ENCODE results near the gene LRFN2. TPM values are rescaled to one million over a fixed set of nuclear protein-coding genes. Genes with fewer than 3 reads are reported as not detected.

Gene LRFN2
- total and polyA plus RNA-seq, 11 donors = not detected

- TF ChIP-seq CTCF (IDR thresholded peaks at IDR 0.05) (no peak), POLR2A (IDR thresholded peaks at IDR 0.05) (no peak)
- WGBS, 4 donors = 78 to 87% (median 81%) methylated on average over 9 of the region's 9 CpGs
Observed at GRCh38 chr6:40489798-40490197, 97.4 kb downstream of the LRFN2 start.

GRCh38 chr6:40486576-40486975, 100.6 kb downstream of the LRFN2 start:
- no peaks in the 10 kb centered on the region for H3K9me3 ChIP-seq
- DNase-seq = no peak
- WGBS, 4 donors = 67 to 74% (median 69%) methylated on average over 4 of the region's 4 CpGs
- intact Hi-C loops (cut with DNase I) = no loop called here
- H3K4me1 ChIP-seq = no peaks in the 10 kb centered on the region
- peaks cover 0 to 33% (median 6%) of the 10 kb centered on the region in 9 donors for H3K27me3 ChIP-seq
- no peak for TF ChIP-seq CTCF (IDR thresholded peaks at IDR 0.05)
- no peak for TF ChIP-seq POLR2A (IDR thresholded peaks at IDR 0.05)
- ATAC-seq = no peak
- no peak overlapping the region for H3K4me3 ChIP-seq
- no peaks in the 10 kb centered on the region for H3K36me3 ChIP-seq
- no peak overlapping the region for H3K27ac ChIP-seq

More at GRCh38 chr6:40489798-40490197, 97.4 kb downstream of the LRFN2 start:
- H3K36me3 ChIP-seq = no peaks in the 10 kb centered on the region
- intact Hi-C loops (cut with DNase I) = no loop called here
- ATAC-seq (no peak), DNase-seq (no peak)
- H3K4me3 ChIP-seq = no peak overlapping the region
- H3K27ac ChIP-seq = no peak overlapping the region
- H3K4me1 ChIP-seq = no peaks in the 10 kb centered on the region
- peaks cover 0 to 20% (median 3%) of the 10 kb centered on the region in 9 donors for H3K27me3 ChIP-seq
- H3K9me3 ChIP-seq = no peaks in the 10 kb centered on the region

- TF ChIP-seq POLR2A (IDR thresholded peaks at IDR 0.05) = no peak
- TF ChIP-seq CTCF (IDR thresholded peaks at IDR 0.05) = no peak
- H3K4me3 ChIP-seq = no peak overlapping the region
- H3K36me3 ChIP-seq = no peaks in the 10 kb centered on the region
- ATAC-seq (no peak), DNase-seq (no peak)
- WGBS, 4 donors = 56 to 78% (median 66%) methylated on average over 2 of the region's 2 CpGs
- no peaks in the 10 kb centered on the region for H3K9me3 ChIP-seq
- H3K27ac ChIP-seq = no peak overlapping the region
- H3K4me1 ChIP-seq = no peaks in the 10 kb centered on the region
- intact Hi-C loops (cut with DNase I) = no loop called here
- peaks cover 0 to 33% (median 5%) of the 10 kb centered on the region in 9 donors for H3K27me3 ChIP-seq
Observed at GRCh38 chr6:40485795-40486194, 101.4 kb downstream of the LRFN2 start.

GRCh38 chr6:40485300-40485699, 101.9 kb downstream of the LRFN2 start:
- H3K9me3 ChIP-seq = no peaks in the 10 kb centered on the region
- H3K27ac ChIP-seq = no peak overlapping the region
- WGBS, 4 donors = 6 to 40% (median 26%) methylated on average over 2 of the region's 2 CpGs
- H3K36me3 ChIP-seq = no peaks in the 10 kb centered on the region
- TF ChIP-seq POLR2A (IDR thresholded peaks at IDR 0.05) (no peak), CTCF (IDR thresholded peaks at IDR 0.05) (no peak)
- no peak overlapping the region for H3K4me3 ChIP-seq
- peaks cover 0 to 33% (median 5%) of the 10 kb centered on the region in 9 donors for H3K27me3 ChIP-seq
- intact Hi-C loops (cut with DNase I) = no loop called here
- DNase-seq (no peak), ATAC-seq (no peak)
- H3K4me1 ChIP-seq = no peaks in the 10 kb centered on the region
